OCI-M2 (cell line): ENCODE data around the gene C11orf86.
"Not testable (repeated sequence)": the region's sequence is repeated elsewhere in the genome, so short reads cannot be mapped to it uniquely, and the experiment has no call there.

Experiments
- DNase-seq: peaks from one replicate; lab custom pipeline; 2025; ENCODE audit not compliant: unreplicated experiment; lab: John Stamatoyannopoulos, UW

Gene C11orf86, protein sequence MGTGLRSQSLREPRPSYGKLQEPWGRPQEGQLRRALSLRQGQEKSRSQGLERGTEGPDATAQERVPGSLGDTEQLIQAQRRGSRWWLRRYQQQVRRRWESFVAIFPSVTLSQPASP

GRCh38 chr11:66974724-66975404 is at the start of gene C11orf86:
Gene C11orf86 (plus strand): TSS chr11:66975304. CDS start chr11:66975363, 59 bp downstream.
- DNase-seq, result no peak

GRCh38 chr11:66929753-66930152 is 45.4 kb upstream of the C11orf86 start:
- DNase-seq, result no peak

DNA sequence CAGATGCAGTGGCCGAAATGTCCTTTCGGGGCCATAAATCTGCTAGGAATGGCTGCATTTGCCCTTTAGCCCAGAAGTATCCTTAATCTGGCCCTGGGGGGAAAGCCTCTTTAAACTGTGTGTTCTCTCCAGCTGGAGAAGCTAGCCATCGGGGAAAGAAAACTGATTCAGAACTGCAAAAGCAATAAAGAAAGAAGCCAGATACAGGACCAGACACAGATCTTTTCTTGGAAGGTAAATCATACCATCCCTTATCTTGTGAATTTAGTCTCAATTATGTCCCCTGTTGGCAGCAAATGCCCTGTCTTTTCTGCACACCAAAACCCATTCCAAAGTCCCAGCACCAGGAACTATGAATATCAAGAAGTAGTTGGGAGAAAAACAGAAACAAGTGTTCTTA is 42.6 kb upstream of the C11orf86 start:
- DNase-seq, result no peak

DNA sequence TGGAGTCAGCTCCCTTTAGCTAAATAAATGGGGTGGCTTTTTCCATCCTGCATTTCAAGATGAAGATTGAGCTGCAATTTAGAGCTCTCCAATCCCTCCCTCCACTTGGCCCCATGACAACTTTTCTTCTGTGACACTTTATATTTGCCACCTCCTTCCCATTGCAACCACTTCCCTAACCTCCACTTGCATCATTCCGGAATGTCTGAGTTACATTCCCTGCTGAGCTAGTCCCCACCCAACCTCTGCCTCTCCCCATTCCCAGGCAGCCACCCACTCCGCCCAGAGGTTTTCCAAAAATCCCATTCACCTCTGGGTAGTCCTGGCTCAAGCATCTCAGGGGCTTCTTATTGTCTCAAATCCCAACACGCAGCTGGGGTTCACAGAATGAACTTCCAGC is 41.6 kb upstream of the C11orf86 start:
- no peak for DNase-seq

- no peak for DNase-seq
These were observed 39.9 kb upstream of the C11orf86 start for GRCh38 chr11:66934950-66935779.

DNA sequence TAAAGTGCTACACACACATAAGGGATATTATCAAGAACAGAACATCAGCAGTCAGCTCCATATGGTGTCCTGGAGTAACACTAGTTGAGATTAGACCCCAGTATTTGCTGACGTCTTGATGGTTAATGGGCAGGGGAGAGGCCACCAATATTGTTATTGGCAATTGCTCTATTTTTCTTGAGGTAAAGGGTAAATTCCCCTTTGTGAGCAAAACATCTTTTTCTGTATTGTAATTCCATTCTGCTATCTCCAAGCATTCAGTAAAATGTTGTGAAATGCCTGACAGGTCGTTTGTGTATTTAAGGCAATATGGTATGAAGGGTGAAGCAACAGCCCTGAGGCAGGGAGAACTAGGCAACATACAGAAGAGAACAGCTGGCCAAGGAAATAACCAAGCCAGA is 38.8 kb upstream of the C11orf86 start:
- no peak for DNase-seq

DNA sequence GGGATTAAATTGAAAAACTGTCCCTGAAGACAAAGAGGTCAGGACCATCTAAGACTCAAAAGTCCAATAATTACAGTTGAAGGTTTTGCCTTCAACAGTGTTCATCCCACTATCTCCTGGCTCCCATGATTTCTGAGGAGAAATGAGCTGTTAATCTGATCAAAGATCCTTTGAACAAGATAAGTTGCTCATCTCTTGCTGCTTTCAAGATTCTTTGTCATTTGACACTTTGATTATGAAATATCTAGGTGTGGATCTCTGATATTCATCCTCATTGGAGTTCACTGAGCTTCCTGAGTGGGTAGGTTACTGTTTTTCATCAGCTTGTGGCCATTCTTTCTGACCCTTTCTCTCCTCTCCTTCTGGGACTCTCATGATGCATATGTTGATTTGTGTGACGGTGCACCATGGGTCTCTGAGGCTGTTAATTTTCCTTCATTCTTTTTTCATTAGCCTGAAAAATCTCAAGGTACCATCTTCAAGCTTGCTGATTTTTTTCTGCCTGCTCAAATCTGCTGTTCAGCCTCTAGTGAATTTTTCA is 37.8 kb upstream of the C11orf86 start:
- DNase-seq, result no peak

DNA sequence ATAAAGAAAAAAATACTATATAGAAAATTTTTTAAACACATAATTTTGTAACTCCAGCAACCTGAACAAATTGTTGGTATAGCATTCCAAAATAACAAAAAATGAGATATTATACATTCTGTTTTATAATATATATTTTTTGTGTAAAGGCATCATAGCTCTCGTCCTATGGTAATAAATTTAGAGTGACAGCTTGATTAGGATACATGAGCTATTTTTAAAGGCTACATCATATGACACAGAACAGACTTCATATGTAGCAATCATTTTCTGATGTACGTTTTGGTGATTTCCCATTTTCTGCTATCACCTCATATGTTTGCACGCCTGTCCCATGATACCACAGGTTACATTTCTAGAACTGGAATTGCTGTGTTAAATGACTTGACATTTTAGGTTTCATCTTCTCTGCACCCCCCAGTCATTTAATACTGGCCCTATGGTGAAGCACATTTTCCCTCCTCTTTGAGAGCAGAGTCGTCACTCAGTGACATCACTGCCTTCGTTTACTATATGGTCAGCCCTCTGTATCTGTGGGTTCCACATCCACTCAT is 36.4 kb upstream of the C11orf86 start:
- DNase-seq, result no peak

DNA sequence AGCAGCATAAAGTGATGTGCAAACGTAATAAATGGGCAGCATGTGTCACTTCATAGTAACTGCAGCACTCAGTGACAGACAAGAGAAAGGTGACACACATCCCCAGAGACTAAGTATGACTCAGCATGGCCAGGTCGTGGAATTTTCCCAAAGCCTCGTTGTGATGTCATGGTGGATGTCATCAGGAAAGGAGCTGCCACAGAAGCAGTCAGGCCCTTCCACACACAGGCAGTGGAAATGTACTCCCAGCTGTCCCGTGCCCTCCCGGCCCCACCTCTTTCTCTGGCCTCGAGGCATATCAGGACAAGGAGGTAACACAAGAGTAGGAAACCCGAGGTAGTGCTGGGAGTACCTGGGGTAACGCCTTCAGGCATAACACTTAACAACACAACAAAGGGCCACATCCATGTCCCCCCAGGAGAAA is 25.0 kb upstream of the C11orf86 start:
- DNase-seq, result no peak

DNA sequence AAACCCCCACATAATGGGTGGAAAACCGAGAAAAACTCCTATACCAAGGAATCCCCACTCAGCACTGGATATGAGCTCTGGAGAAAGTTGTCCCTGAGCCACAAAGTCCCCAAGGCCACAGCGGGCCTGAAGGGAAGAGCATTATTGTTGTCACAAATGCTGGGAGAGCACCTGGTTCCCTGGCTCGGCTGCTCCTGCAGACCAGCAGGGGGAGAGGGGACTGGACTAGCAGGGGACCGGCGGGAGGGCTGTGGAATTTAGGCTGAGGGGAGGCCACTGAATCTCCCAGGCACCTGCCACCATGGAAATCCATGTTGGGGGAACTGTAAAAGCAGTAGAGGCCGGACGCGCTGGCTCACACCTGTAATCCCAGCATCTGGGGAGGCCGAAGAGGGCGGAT is 24.0 kb upstream of the C11orf86 start:
- DNase-seq, result no peak

DNA sequence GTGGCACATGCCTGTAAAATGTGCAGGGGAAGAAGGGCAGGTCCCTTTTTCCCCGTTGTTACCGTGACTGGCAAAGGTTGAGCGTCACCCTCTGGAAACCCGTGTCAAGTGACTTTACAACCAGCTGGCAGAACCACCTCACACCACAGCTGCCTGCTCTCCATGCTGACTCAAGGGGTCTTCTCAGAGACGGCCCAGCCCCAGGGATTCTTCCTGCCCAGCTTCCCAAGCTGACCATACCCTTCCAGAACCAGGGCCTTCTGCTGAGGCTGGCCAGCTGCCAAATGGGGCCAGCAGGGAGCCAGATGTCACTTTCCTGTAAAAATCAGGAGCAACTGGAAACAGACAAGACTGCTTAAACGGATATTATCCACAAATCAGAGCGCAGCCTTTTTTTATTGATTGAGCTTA is 23.2 kb upstream of the C11orf86 start:
- no peak for DNase-seq

- DNase-seq, result no peak
These were observed 21.8 kb upstream of the C11orf86 start for GRCh38 chr11:66953081-66953833.

DNA sequence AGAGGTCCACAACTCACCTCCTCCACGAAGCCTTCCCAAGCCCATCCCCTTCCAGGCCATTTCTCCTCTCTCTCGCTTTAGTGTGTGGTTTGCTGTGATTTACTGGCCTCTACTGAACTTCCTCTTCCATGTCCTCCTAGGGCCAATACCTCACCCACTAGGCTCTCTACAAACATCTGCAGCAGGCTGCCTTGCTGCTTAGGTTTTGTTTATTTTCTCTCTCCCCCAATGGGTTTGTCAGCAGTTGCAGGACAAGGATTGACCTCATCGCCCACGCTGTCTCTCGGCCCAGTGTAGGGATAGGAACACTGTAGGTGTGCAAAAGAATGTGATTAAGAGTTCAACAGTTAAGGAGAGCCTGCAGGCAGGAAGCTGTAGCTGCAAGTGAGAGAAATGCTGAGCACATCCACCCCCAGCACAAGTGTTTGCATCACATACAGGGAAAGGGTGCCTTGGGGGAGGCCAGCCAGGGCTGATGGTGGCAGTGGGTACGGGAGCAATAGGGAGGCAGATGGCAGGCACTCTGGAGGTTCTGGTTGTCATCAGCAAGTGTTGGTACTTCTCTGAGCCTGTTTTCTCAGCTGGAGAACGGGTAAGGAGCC is 18.3 kb upstream of the C11orf86 start:
- no peak for DNase-seq

DNA sequence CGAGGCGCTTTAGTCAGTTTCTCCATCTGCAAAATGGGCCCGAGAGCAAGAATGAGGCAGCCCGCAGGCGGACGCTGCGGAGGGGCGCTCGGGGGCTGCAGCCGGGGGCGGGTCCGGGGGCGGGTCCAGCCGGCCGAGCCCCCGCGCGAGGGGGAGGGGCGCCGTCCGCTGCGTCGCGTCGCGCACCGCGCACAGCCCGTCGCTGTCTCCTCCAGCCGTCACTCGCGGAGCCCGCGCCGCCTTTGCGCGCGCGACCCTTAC is 17.2 kb upstream of the C11orf86 start:
- DNase-seq, result no peak

DNA sequence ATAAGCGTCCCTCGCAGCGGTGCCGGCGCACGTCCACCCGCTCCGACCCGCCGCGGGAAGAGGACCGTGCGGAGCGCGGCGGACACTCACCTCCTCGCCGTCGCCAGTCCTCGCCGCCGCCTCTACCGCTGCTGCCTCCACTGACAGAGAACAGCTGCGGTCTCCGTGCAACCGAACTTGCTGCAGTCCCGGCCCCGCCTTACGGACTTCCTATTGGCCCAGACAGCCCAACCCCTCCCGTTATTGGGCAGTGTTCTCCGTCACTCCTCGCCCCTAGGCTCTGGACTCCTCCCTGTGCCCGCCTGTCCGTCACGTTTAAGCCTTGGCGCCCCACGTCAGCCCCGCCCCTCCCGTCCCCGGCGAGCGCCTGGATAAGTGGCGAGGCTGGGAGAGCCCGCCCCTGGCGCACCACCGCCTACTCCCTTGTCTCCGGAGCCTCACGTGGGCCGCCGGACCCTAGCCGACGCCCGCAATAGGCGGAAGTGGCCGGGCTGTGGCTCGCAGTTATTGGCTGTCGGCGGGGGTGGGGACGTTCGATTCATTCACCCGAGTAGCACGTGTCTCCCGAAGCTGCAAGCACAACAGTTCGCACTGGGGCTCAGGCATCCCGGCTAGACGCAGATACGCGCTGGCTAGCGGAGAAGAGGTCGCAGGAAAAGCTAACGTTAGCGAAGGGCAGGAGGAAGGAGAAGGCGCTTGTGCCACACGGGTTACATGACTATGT is 16.7 kb upstream of the C11orf86 start, which contains the start of gene PC:
Gene PC (minus strand): TSS at position 152 of the 724 bp plus-strand sequence. CDS start 86,224 bp downstream, outside the sequence.
- DNase-seq, result peak; percentile 96

DNA sequence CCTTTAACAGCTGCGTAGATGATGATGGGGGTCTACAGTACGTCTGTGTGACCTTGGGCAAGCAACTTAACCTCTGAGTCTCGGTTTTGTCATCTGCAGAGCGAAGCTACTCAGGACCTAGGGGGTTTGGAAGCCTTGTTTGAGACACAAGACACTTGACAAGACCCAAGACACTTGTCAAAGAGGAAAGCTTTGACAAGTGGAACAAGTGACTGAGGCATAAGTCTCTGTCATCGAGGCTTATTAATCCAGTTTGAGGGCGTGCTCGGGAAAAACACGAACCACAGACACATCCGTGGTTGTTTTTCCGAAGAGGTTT is 16.2 kb upstream of the C11orf86 start:
- DNase-seq, result no peak

GRCh38 chr11:66961691-66962213 is 13.4 kb upstream of the C11orf86 start:
- not testable (repeated sequence) for DNase-seq

DNA sequence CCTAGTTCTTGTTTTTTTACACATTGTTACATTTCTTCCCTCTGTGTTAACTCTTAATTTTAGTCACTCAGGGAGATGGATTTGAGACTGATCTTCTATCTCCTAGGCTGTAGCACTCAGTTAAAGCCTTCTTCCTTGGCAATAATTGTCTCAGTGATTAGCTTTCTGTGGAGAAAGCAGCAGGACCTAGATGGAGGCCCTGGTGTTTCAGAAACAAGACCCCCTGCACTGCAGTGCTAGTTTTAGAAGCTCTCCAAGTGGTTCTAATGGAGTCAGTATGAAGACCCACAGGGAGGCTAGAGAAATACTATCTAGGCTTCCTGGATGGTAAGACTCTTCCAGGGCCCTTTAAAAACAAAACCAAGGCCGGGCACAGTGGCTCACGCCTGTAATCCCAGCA is 12.9 kb upstream of the C11orf86 start:
- DNase-seq, result no peak

DNA sequence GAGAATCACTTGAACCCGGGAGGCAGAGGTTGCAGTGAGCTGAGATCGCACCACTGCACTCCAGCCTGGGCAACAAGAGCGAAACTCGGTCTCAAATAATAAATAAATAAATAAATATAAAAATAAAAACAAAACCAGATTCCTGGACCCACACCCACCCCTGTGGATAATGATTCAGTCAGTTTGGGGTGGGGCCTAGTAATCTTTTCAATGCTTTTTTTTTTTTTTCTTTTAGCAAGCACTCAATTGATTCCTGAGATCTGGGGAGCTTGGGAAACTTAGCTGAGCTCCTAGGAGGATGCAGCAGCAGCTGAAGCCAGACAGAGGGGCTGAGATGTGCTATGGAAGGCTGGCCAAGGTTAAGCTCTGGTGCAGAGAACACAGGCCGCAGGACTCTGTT is 12.3 kb upstream of the C11orf86 start:
- no peak for DNase-seq

DNA sequence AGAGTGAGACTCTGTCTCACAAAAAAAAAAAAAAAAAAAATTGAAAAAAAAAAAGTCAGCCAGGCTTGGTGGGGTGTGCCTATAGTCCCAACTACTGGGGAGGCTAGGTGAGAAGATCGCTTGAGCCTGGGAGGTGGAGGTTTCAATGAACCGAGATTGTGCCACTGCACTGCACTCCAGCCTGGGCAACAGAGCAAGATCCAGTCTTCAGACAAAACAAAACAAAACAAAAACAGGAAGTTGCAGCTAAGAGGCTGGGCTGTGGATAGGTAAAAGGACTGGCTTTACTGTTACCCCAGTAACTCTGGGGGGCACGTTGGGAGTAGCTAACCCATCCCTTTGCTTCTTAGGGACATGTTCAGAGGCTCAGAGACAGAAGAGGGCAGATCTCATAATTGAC is 10.6 kb upstream of the C11orf86 start:
- no peak for DNase-seq
